ENCODE measurements around the gene CTNNBL1.
A peak's percentile ranks its signal among the peaks of the same experiment; 100 is the strongest.

Gene CTNNBL1

GRCh38 chr20:37838769-37839431 is 145.1 kb downstream of the CTNNBL1 start:
- DNase-seq (ENCODE audit: low read depth, low spot score), result no peak
- TF ChIP-seq ZNF274 (IDR thresholded peaks at IDR 0.05; ENCODE audit: low read depth, low read length), result no peak
- no peak for TF ChIP-seq SUZ12 (IDR thresholded peaks at IDR 0.05; ENCODE audit: extremely low read depth, insufficient read depth, insufficient read length)
- TF ChIP-seq YY1 (IDR thresholded peaks at IDR 0.05; ENCODE audit: insufficient read depth, insufficient read length), result no peak
- H3K27me3 ChIP-seq (ENCODE audit: insufficient read depth, insufficient read length), result no peaks in the 10 kb centered on the region
- no peaks in the 10 kb centered on the region for H3K9me3 ChIP-seq (ENCODE audit: insufficient read depth, low read length)
- H3K36me3 ChIP-seq (ENCODE audit: insufficient read depth, insufficient read length, low read length), result peaks cover 21% of the 10 kb centered on the region
- H3K4me1 ChIP-seq (ENCODE audit: insufficient read depth, insufficient read length), result peaks cover 4% of the 10 kb centered on the region
- H3K4me3 ChIP-seq (ENCODE audit: insufficient read length, low read depth), result no peak overlapping the region
- H3K9ac ChIP-seq (ENCODE audit: insufficient read length, low read depth), result no peak overlapping the region

DNA sequence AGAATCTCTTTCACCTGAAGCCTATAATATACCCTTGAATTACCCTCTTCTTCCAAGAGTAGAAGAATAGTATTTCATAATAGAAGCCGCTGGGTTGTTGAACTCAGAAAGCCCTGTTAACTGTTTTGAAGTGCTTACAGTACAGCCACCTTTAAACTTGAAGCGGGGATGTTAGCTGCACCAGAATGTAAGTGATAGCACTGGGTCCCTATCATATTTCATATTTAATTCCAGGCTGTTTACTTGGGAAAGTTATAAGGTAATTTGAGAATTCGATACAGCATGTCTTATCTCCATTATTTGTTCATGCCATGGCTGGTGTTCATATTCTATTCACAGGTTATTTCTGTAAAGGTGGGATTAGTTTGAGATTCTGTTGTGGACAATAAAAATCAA is 145.6 kb downstream of the CTNNBL1 start:
- Histone ChIP-seq H3K36me3 (ENCODE audit: insufficient read depth, insufficient read length, low read length) (peaks cover 21% of the 10 kb centered on the region), H3K4me3 (ENCODE audit: insufficient read length, low read depth) (no peak overlapping the region), H3K9ac (ENCODE audit: insufficient read length, low read depth) (no peak overlapping the region), H3K27me3 (ENCODE audit: insufficient read depth, insufficient read length) (no peaks in the 10 kb centered on the region), H3K9me3 (ENCODE audit: insufficient read depth, low read length) (no peaks in the 10 kb centered on the region), H3K4me1 (ENCODE audit: insufficient read depth, insufficient read length) (peaks cover 4% of the 10 kb centered on the region)
- TF ChIP-seq ZNF274 (IDR thresholded peaks at IDR 0.05; ENCODE audit: low read depth, low read length) (no peak), SUZ12 (IDR thresholded peaks at IDR 0.05; ENCODE audit: extremely low read depth, insufficient read depth, insufficient read length) (no peak), YY1 (IDR thresholded peaks at IDR 0.05; ENCODE audit: insufficient read depth, insufficient read length) (no peak)
- DNase-seq (ENCODE audit: low read depth, low spot score), result no peak

GRCh38 chr20:37839955-37840354 is 146.1 kb downstream of the CTNNBL1 start:
- DNase-seq (ENCODE audit: low read depth, low spot score), result no peak
- no peak overlapping the region for H3K9ac ChIP-seq (ENCODE audit: insufficient read length, low read depth)
- H3K27me3 ChIP-seq (ENCODE audit: insufficient read depth, insufficient read length), result no peaks in the 10 kb centered on the region
- no peak overlapping the region for H3K4me3 ChIP-seq (ENCODE audit: insufficient read length, low read depth)
- H3K9me3 ChIP-seq (ENCODE audit: insufficient read depth, low read length), result no peaks in the 10 kb centered on the region
- TF ChIP-seq YY1 (IDR thresholded peaks at IDR 0.05; ENCODE audit: insufficient read depth, insufficient read length) (no peak), ZNF274 (IDR thresholded peaks at IDR 0.05; ENCODE audit: low read depth, low read length) (no peak), SUZ12 (IDR thresholded peaks at IDR 0.05; ENCODE audit: extremely low read depth, insufficient read depth, insufficient read length) (no peak)
- H3K4me1 ChIP-seq (ENCODE audit: insufficient read depth, insufficient read length), result peaks cover 4% of the 10 kb centered on the region
- H3K36me3 ChIP-seq (ENCODE audit: insufficient read depth, insufficient read length, low read length), result peaks cover 21% of the 10 kb centered on the region

DNA sequence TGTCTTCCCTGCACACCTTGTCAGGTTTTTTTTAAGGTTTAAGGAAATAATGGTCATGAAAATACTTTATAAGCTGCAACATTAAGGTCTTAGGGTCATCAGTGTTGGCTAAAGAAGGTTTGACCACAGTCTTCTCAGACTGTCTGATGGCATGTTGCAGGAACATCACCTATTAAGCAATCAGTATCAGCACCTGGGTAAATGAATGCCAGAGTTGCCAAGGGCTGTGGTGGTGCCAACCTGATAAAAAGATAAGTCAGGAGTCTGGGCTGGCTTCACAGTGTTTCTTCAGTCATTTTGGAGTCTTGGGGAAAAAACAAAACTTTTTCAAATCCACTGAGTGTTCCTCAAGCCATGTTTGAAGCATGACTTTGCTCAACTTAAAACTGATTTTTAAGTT is 147.6 kb downstream of the CTNNBL1 start:
- no peak for DNase-seq (ENCODE audit: low read depth, low spot score)
- Histone ChIP-seq H3K9ac (ENCODE audit: insufficient read length, low read depth) (no peak overlapping the region), H3K4me1 (ENCODE audit: insufficient read depth, insufficient read length) (peaks cover 12% of the 10 kb centered on the region), H3K27me3 (ENCODE audit: insufficient read depth, insufficient read length) (no peaks in the 10 kb centered on the region), H3K36me3 (ENCODE audit: insufficient read depth, insufficient read length, low read length) (peaks cover 31% of the 10 kb centered on the region), H3K4me3 (ENCODE audit: insufficient read length, low read depth) (no peak overlapping the region), H3K9me3 (ENCODE audit: insufficient read depth, low read length) (no peaks in the 10 kb centered on the region)
- TF ChIP-seq YY1 (IDR thresholded peaks at IDR 0.05; ENCODE audit: insufficient read depth, insufficient read length), result no peak
- no peak for TF ChIP-seq SUZ12 (IDR thresholded peaks at IDR 0.05; ENCODE audit: extremely low read depth, insufficient read depth, insufficient read length)
- TF ChIP-seq ZNF274 (IDR thresholded peaks at IDR 0.05; ENCODE audit: low read depth, low read length), result no peak

GRCh38 chr20:37841971-37842370 is 148.1 kb downstream of the CTNNBL1 start:
- TF ChIP-seq ZNF274 (IDR thresholded peaks at IDR 0.05; ENCODE audit: low read depth, low read length) (no peak), YY1 (IDR thresholded peaks at IDR 0.05; ENCODE audit: insufficient read depth, insufficient read length) (no peak), SUZ12 (IDR thresholded peaks at IDR 0.05; ENCODE audit: extremely low read depth, insufficient read depth, insufficient read length) (no peak)
- no peak overlapping the region for H3K9ac ChIP-seq (ENCODE audit: insufficient read length, low read depth)
- H3K36me3 ChIP-seq (ENCODE audit: insufficient read depth, insufficient read length, low read length), result peaks cover 31% of the 10 kb centered on the region
- no peaks in the 10 kb centered on the region for H3K9me3 ChIP-seq (ENCODE audit: insufficient read depth, low read length)
- no peaks in the 10 kb centered on the region for H3K27me3 ChIP-seq (ENCODE audit: insufficient read depth, insufficient read length)
- H3K4me3 ChIP-seq (ENCODE audit: insufficient read length, low read depth), result no peak overlapping the region
- peaks cover 13% of the 10 kb centered on the region for H3K4me1 ChIP-seq (ENCODE audit: insufficient read depth, insufficient read length)
- peak; percentile 71 for DNase-seq (ENCODE audit: low read depth, low spot score)

- Histone ChIP-seq H3K9me3 (ENCODE audit: insufficient read depth, low read length) (no peaks in the 10 kb centered on the region), H3K4me3 (ENCODE audit: insufficient read length, low read depth) (no peak overlapping the region), H3K27me3 (ENCODE audit: insufficient read depth, insufficient read length) (no peaks in the 10 kb centered on the region), H3K36me3 (ENCODE audit: insufficient read depth, insufficient read length, low read length) (peaks cover 30% of the 10 kb centered on the region), H3K4me1 (ENCODE audit: insufficient read depth, insufficient read length) (peaks cover 13% of the 10 kb centered on the region), H3K9ac (ENCODE audit: insufficient read length, low read depth) (no peak overlapping the region)
- DNase-seq (ENCODE audit: low read depth, low spot score), result no peak
- TF ChIP-seq YY1 (IDR thresholded peaks at IDR 0.05; ENCODE audit: insufficient read depth, insufficient read length) (no peak), ZNF274 (IDR thresholded peaks at IDR 0.05; ENCODE audit: low read depth, low read length) (no peak), SUZ12 (IDR thresholded peaks at IDR 0.05; ENCODE audit: extremely low read depth, insufficient read depth, insufficient read length) (no peak)
Observed at GRCh38 chr20:37845241-37845681, 151.4 kb downstream of the CTNNBL1 start.

DNA sequence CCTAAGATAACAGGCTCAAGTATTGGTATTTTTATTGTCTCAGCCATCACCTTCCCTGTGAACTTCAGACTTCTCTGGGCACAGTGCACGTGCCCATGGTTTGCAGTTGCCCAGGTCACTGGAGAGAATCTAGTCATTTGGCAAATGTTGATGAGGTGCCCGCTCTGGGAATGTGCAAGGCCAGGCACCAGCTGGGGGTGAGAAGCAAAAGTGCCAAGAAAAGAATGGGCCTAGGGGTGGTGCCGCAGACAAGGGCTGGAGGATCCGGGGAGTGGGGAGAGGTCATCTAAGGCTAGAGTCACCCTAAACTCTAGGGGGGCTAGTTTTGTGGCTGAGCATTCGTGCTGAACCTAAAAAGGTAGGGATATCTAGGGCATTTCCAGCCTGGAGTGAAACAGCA is 152.0 kb downstream of the CTNNBL1 start:
- Histone ChIP-seq H3K9me3 (ENCODE audit: insufficient read depth, low read length) (no peaks in the 10 kb centered on the region), H3K4me1 (ENCODE audit: insufficient read depth, insufficient read length) (peaks cover 13% of the 10 kb centered on the region), H3K27me3 (ENCODE audit: insufficient read depth, insufficient read length) (no peaks in the 10 kb centered on the region), H3K9ac (ENCODE audit: insufficient read length, low read depth) (no peak overlapping the region), H3K36me3 (ENCODE audit: insufficient read depth, insufficient read length, low read length) (peaks cover 29% of the 10 kb centered on the region), H3K4me3 (ENCODE audit: insufficient read length, low read depth) (no peak overlapping the region)
- no peak for DNase-seq (ENCODE audit: low read depth, low spot score)
- TF ChIP-seq ZNF274 (IDR thresholded peaks at IDR 0.05; ENCODE audit: low read depth, low read length) (no peak), SUZ12 (IDR thresholded peaks at IDR 0.05; ENCODE audit: extremely low read depth, insufficient read depth, insufficient read length) (no peak), YY1 (IDR thresholded peaks at IDR 0.05; ENCODE audit: insufficient read depth, insufficient read length) (no peak)

Measured in NT2/D1 (cell line).